ENCODE measurements around the gene MOB1B.

The MOB1B gene

DNA sequence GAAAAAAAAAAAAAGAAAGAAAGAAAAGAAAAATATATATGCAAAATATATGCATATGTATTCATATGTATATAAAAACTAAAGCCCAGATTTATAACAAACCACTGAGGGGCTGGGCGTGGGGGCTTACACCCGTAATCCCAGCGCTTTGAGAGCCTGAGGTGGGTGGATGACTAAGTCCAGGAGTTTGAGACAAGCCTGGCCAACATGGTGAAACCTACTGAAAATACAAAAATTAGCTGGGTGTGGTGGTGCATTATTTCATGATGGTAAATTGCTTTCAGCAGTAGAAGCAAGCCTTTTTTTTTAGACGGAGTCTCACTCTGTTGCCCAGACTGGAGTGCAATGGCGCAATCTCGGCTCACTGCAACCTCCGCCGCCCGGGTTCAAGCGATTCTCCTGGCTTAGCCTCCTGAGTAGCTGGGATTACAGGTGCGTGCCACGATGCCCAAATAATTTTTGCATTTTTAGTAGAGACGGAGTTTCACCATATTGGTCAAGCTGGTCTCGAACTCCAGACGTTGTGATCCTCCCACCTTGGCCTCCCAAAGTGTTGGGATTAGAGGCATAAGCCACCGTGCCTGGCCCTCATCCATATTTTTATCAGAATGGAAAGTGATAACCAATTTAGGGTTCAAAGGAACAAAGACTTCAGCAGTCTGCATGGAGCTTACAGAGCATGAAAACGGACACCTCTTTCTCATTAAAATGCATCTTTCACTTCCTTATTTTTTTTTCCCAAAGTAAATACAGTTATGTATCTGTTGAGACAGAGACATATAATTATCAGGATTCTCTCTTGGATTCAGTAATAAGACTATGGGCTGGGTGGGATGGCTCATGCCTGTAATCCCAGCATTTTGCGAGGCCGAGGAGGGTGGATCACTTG, 27.7 kb upstream of the MOB1B start:
- peak overlapping the region; percentile 6 for H3K4me3 ChIP-seq (ENCODE audit: low read depth, low read length)
- TF ChIP-seq, protein P1, sequence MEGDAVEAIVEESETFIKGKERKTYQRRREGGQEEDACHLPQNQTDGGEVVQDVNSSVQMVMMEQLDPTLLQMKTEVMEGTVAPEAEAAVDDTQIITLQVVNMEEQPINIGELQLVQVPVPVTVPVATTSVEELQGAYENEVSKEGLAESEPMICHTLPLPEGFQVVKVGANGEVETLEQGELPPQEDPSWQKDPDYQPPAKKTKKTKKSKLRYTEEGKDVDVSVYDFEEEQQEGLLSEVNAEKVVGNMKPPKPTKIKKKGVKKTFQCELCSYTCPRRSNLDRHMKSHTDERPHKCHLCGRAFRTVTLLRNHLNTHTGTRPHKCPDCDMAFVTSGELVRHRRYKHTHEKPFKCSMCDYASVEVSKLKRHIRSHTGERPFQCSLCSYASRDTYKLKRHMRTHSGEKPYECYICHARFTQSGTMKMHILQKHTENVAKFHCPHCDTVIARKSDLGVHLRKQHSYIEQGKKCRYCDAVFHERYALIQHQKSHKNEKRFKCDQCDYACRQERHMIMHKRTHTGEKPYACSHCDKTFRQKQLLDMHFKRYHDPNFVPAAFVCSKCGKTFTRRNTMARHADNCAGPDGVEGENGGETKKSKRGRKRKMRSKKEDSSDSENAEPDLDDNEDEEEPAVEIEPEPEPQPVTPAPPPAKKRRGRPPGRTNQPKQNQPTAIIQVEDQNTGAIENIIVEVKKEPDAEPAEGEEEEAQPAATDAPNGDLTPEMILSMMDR (IDR thresholded peaks at IDR 0.05; ENCODE audit: borderline replicate concordance, insufficient read depth, low read depth, low read length) = no peak

DNA sequence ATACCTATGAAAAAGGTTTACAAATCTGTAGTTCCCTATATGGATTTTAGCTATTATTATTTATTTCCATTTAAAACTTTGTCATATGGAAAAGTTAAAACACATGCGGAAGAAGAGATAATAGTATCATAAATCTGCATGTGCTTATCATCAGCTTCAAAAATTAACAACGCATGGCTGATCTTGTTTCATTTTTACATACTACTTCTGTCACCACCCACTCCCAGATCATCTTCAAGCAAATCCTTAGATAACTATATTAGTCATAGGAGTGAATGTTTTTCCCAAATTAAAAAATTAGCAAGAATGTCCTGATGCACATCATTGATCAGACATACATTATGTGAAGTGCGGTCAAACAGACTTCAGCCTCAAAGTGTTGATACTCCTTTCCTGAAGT, 24.6 kb upstream of the MOB1B start:
- no peak overlapping the region for H3K4me3 ChIP-seq (ENCODE audit: low read depth, low read length)

DNA sequence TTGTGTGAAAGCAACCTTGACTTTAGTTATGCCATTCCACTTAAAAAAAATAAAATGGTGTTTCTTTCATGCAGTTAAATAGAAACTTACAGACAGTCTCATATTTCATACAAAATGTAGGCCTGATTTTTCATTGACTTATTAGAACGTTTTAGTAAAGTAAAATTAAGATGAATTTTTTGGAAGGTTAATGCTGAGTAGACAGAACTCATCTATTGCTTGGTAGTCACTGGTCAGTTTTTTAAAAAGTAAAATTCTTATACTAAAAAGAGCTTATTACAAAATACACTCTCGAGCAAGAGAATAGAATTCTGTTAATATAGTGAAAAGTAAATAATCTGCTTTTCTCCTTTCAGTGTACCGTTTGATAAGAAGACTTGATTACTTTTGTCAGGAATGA, 21.4 kb upstream of the MOB1B start:
- TF ChIP-seq, protein P1 (IDR thresholded peaks at IDR 0.05; ENCODE audit: borderline replicate concordance, insufficient read depth, low read depth, low read length) = no peak

More for the DNA sequence above, 24.6 kb upstream of the MOB1B start:
- TF ChIP-seq, protein P1 (IDR thresholded peaks at IDR 0.05; ENCODE audit: borderline replicate concordance, insufficient read depth, low read depth, low read length) = no peak

DNA sequence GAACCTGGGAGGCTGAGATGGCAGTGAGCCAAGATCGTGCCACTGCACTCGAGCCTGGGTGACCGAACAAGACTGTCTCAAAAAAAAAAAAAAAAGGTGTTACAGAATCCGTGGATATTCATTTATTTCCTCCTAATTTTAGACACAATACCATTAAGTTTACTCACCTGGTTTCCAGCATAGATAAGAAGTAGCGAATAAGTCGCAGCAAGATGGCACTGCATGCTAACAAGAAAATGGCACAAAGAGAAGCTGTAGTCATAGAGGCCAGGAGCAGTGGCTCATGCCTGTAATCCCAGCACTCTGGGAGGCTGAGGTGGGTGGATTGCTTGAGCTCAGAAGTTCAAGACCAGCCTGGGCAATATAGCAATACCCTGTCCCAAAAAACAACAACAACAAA, 17.0 kb upstream of the MOB1B start:
- no peak overlapping the region for H3K4me3 ChIP-seq (ENCODE audit: low read depth, low read length)
- TF ChIP-seq, protein P1 (IDR thresholded peaks at IDR 0.05; ENCODE audit: borderline replicate concordance, insufficient read depth, low read depth, low read length) = no peak

More for the DNA sequence above, 21.4 kb upstream of the MOB1B start:
- no peak overlapping the region for H3K4me3 ChIP-seq (ENCODE audit: low read depth, low read length)

DNA sequence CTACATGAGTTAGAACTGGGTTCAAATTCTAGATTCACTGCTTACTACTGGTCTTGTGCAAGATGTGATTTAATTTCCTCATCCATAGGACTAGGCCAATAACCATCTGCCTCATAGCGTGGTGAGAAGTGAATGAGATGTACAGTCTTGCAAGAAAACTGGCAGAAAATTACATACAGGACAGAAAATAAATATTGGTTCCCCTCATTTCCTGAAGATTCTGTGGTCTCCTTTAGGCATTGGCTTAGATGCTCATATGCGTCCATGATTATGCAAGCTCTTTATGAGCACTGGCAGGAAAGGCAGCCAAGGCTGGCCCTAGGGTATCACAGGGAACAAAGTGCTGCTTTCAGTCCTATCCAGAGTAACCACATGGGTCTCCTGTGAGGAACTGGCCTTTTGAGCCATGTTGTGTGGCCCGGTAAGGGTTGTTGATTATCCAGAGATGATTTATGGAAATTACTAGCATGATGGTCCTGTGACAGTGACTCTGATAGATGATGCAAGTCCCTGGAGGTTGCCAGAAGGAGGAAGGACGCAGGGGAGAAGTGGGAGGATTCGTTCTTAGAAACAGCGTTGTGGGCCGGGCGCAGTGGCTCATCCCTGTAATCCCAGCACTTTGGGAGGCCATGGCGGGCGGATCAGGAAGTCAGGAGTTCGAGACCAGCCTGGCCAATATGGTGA, 9.9 kb upstream of the MOB1B start:
- TF ChIP-seq, protein P1 (IDR thresholded peaks at IDR 0.05; ENCODE audit: borderline replicate concordance, insufficient read depth, low read depth, low read length) = no peak
- H3K4me3 ChIP-seq (ENCODE audit: low read depth, low read length) = no peak overlapping the region

DNA sequence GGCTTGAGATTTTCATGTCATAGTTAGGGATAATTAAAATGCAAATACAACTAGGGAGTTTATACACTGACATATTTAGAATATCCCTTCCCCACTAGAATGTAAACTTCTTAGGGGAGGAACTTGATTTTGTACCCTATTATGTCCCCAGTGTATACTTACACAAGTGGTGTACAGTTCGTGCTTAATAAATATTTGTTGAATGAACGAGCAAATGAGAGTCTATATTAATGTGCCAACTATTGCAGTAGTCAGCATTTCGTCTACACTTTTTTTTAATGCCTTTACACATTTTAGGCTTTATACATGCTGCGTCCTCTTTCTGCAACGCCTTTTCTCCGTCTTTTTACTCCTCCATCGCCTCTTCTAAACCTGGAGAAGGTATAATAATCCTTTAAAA, 8.4 kb upstream of the MOB1B start:
- TF ChIP-seq, protein P1 (IDR thresholded peaks at IDR 0.05; ENCODE audit: borderline replicate concordance, insufficient read depth, low read depth, low read length) = no peak
- H3K4me3 ChIP-seq (ENCODE audit: low read depth, low read length) = no peak overlapping the region
